GM21367 (cell line): ENCODE results near the gene C1QTNF3.
"Not testable (repeated sequence)": the region's sequence is repeated elsewhere in the genome, so short reads cannot be mapped to it uniquely, and the experiment has no call there.

ENCODE experiments used
- ATAC-seq: cut with Tn5 transposase; IDR thresholded peaks from one replicate; pipeline ENCODE4 v1.9.1; 2021; ENCODE audit not compliant: unreplicated experiment

C1QTNF3 gene

DNA sequence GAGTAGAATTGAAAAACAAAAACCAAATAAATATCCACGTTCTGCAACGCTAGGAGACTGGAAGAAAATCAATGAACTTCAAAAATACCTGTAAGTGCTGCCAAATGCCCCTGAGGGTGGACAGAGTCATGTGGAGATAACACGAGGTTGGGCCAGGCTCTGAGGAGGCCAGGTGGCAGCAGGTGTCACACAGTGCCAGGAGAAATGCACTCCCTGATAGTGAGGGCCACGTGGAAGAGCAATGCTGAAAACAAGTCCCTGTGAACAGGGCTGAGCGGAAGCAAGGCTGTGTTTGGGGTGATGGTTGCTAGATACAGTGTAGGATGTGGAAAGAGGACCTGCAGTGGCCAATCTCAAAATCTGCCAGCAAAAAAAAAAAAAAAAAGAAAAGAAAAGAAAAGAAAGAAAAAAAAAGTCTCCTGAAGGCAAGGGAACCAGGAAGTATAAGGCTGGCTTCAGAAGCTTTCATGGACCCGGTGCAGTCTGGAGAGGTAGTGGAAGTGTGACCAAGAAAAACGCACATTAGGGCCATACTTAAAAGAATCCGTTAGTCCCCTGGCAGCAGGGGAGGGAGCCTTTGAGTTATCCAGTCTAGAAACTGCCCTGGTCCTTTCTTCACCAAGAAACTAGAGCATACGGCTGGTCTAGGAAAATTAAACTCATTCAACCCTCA is 16.8 kb downstream of the C1QTNF3 start:
- ATAC-seq = no peak

DNA sequence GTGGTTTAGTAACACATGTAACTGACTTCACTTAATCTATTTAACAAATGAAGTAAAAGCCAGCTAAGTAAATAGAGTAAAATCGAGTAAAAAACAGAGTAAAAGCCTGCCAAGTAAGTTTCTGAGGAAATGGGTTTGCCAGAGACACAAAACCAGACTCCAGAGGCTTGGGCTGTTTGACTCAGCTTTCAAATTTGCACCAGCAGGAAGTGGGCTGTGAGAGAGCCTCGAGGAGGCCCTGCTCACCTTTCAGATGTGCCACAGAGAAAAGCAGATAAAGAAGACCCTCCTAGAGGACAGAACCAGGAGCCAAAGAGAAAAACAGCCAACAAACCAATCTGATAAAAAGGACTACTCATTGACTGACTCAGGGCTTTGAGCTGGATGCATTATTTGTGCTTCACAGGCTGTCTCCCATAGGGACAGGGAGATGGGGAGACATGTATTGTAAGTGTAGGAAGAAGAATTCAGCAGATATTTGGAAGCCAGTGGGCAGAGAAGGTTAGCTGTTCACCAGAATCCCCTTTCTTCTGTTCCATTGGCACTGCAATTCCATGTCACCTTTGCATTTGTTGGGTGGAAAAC is 20.8 kb downstream of the C1QTNF3 start:
- peak; percentile 90 for ATAC-seq

DNA sequence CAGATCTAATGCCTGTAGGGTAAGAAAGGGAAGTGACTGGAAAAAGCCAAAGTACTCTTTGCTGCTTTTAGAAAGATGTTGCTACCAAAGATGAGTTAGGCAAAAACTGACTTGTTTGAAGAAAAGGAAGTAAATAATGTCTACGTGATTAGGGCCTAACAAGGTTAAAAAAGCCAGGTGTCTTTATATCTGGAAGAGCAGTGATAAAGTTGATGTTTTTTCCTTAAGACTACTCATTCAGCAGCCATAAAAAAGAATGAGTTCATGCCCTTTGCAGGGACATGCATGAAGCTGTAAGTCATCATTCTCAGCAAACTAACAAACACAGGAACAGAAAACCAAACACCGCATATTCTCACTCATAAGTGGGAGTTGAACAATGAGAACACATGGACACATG is 21.7 kb downstream of the C1QTNF3 start:
- no peak for ATAC-seq

DNA sequence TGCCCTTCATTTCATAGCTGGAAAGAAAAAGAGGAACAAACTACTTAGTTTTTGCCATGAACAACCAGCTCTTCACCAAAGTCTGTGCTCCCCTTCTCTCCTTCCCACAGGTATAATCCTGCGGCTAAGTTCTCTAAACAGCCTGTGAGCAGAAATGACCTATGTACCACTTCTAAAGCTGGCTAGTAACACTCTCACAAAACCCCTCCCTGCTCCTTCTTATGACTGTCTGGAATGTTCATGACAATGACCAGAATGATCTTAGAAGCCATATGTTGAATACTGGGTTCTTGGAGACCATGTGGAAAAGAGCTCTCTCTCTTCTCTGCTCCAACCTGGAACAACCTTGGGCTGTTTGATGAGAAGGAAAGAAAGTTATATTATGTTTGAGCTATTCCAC is 22.3 kb downstream of the C1QTNF3 start:
- no peak for ATAC-seq

DNA sequence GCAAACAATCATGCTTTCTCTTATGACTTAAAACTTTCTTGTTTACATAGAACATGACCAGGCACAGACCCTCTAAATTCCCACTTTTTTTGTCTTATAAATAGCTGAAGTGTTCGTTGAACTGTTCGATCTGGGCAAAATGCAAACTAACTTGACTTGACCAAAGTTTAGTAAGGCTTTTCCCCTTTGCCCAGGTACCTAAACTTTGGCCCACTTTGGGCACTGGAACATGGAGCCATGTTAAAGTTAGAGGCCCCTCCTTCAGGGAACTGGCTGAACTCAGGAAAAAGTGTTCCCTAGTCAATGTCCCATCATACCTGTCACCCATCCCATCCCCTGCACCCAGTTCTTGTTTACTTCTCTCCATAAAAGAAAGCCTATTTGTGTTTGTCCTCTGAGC is 25.8 kb downstream of the C1QTNF3 start:
- ATAC-seq = no peak

DNA sequence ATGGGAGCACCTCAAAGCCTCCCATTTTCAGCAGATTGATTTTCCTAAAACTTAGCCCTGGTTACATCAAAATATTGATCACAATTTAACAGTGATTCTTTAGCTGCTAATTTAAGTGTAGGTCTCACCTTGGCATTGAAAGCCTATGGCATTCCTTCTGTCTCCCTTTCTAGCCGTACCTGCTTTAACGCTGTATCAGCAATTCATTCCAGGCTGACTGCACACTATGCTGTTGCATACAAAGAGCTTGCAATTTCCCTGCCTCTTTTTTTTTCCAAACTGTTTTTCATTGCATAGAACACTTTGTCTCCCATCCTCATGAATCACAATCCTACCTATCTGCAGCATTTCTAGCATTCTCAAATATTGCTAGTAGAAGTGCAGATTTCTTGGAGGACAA is 26.3 kb downstream of the C1QTNF3 start:
- no peak for ATAC-seq

DNA sequence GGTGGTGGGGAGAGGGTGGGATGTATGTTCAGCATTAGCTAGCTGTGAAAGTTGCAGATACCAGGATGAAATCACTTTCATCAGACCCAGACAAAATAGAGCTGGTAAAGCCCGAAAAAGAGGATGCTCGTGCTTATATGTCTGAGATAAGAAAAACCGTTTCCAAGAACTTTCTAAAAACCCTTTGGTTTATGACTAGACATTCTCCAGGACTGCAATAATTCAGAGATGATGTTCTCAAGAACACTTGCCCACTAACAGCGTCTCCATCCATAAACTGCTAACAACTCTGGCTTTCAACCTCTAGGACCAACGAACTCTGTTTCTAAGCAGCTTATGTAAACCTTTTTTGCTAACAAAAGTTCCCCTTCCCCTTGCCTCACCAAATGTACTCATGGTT is 26.8 kb downstream of the C1QTNF3 start:
- ATAC-seq = no peak

DNA sequence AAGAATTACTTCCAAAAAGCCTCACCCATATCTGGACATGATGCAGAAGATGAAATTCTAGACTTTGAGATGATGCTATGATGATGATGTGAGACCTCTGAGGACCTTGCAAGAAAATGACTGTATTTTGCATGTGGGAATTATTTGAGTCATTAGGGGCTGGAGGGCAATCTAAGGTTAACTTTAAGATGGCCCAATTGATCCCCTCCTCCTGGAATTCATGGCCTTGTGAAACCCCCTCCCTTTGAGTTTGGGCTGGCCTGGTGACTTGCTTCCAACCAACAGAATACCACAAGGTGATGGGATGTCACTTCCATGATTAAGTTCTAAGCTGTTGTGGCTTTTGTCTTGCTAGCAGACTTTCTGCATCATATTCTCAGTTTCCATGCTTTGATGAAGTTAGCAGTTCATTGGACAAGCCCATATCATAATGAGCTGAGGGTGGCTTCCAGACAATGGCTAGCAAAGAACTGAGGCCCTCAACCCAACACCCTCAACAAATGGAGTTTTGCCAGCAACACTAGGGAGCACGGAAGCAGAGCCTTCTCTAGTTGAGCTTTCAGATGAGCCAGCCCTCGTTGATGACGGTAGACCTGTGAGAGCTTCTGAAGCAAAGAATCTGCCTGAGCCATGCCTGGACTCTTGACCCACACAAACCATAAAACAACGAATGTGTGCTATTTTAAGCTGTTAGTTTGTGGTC is 27.7 kb downstream of the C1QTNF3 start:
- no peak for ATAC-seq

DNA sequence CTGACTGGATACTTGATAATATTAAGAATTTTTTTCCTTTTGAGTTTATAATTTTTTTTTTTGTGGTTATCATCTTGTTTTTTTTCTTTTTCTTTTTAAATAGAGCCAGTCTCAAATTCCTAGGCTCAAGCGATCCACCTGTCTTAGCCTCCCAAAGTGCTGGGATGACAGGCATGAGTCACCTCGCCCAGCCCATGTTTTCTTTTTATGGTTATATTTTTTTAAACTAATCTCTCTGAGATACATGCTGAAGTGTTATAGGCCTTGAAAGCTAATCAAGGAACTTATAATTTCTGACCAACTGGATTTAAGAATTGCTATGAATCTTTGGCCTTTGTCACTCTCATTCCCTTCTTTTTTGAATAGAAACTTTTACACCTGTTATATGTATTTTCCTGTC is 28.4 kb downstream of the C1QTNF3 start:
- no peak for ATAC-seq

DNA sequence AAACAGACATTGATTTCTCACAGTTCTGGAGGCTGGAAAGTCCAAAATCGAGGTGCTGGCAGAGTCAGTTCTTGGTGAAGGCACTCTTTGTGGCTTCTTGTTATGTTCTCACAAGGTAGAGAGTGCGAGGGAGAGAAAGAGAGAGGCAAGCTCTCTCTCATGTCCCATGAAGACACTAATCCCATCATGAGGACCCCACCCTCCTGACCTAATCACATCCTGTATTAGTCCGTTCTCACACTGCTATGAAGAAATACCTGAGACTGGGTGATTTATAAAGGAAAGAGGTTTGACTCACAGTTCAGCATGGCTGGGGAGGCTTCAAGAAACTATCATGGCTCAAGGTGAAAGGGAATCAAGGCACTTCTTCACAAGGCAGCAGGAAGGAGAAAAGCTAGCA is 29.5 kb downstream of the C1QTNF3 start:
- ATAC-seq = no peak

DNA sequence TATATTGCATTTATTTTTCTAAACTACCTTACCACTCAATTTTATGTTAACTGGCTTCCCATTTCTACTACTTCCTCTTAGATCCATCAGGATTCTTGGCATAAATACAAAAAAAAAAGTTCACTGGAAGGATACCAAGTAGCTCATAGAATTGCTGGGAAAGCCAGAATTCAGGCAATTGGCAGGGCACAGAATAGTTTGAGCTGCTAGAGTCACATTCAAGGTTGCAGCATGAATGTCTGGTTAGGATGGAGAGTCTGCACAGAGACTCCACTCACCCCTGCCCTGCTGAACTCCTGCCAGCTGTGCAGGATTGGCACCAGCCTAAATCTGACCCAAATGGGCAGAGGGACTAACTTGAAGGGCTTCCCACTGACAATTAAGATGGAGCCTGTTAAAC is 30.2 kb downstream of the C1QTNF3 start:
- ATAC-seq = no peak

DNA sequence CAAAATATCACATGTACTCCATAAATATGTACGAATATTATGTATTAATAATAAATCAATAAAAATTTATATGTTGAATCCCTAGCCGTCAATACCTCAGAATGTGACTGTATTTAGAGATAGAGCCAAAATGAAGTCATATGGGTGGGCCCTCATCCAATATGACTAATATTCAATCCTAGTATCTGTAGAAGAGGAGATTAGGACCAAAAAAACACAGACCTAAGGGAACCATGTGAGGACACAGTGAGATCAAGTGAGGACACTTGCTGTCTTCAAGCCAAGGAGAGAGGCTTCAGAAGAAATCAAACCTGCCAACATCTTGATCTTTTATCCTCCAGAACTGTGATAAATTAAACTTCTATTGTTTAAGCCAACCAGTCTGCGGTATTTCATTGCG is 31.5 kb downstream of the C1QTNF3 start:
- no peak for ATAC-seq

DNA sequence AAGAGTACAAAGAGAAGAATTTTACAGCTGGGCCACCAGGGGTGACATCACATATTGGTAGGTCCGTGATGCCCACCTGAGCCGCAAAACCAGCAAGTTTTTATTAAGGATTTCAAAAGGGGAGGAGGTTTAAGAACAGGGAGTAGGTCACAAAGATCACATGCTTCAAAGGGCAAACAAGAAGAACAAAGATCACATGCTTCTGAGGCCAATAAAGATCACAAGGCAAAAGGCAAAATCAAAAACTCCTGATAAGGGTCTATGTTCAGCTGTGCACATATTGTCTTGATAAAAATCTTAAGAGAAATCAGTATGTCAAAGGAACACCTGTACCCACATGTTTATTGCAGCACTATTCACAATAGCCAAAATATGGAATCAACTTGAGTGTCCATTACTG is 32.9 kb downstream of the C1QTNF3 start:
- not testable (repeated sequence) for ATAC-seq

DNA sequence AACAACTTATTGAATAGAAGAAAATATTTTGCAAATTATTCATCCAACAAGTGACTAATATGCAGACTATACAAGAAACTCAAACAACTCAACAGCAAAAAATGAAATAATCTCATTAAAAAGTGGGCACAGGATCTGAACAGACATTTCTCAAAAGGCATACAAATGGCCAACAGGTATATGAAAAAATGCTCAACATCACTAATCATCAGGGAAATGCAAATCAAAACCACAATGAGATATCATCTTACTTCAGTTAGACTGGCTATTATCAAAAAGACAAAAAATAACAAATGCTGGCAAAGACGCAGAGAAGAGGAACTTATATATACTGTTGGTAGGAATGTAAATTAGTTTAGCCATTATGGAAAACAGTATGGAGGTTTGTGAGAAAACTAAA is 33.4 kb downstream of the C1QTNF3 start:
- no peak for ATAC-seq

DNA sequence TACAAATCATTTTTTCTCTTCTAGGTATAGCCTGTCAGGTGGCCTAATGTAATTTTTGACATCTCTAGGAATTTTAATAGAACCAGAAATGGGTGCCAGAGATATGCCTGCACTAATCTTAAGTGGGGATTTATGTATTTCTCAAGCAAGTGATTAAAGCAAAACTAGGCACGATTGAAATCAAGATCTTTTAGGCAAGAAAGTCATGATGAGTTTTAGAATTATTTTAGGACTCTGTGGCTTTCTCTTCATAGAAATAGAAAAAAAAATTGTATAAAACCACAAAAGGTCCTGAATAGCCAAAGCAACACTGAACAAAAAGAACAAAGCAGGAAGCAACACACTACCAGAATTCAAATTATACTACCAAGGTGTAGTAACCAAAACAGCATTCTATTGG is 34.2 kb downstream of the C1QTNF3 start:
- no peak for ATAC-seq

DNA sequence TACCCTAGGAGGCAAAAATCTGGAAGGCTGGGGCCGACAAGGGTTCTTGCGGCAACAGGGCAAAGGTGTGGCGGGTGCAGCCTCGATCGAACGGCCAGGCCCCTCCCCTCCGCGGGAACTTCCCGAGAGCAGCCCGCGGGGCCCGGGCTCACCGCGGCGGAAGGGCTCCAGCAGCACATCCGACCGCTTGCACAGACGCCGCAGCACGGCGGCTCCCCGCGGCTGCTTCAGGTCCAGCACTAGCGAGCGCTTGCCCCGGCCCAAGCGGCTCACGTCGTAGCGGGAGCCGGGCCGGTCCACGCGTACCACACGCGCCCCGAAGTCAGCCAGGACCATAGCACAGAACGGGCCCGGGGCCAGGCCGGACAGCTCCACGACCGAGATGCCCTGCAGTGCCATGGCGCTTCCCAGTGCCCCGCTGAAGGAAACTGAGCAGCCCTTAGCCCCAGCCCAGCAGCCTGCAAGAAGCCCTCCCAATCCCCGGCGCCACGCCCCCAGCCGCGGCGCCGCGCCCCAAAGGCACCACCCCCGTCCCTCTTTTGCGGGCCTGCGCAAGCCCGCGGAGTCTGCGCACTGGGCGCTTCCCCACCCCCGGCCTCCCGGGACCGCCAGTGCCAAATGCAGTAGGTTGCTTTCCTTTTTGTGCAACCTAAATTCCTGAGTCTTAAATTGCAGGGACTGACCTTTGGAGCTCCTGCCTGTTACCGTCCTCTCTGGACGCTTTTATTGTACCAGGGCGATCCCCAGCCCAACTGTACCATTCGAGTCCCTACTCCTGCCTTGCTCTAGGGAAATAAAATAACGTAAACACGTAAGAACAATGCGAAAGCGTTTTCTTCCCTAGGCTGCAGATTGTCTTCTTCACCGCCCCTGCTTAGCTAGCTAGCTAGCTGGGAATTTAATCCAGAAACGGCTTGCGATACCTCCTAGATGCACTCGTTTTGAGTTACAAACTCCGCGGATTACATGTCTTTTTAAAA is 35.1 kb downstream of the C1QTNF3 start, which contains the start of gene AMACR:
Gene AMACR (minus strand): TSS at position 430 of the 980 bp plus-strand sequence. CDS start 31 bp downstream, at position 399.
- peak; percentile 90 for ATAC-seq

DNA sequence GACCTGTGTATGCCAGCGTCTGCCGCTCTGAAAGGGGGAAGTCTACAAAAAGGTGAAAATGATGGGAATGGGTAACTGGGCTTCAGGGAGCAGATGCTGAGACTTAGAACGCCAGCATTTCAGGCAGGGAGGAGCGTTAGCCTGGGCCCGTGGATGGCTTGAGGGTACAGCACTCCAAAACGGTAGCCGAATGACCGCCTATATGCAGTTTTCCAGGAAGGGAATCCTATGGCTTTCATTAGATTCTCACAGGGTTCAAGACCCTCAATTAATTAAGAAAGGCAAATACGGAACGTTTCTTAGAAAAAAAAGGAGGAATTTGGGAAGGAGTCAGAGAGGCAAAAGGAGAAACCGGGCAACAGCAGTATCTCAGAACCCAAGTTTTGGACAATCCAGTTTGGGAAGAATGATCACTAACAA is 35.8 kb downstream of the C1QTNF3 start:
- ATAC-seq = no peak

DNA sequence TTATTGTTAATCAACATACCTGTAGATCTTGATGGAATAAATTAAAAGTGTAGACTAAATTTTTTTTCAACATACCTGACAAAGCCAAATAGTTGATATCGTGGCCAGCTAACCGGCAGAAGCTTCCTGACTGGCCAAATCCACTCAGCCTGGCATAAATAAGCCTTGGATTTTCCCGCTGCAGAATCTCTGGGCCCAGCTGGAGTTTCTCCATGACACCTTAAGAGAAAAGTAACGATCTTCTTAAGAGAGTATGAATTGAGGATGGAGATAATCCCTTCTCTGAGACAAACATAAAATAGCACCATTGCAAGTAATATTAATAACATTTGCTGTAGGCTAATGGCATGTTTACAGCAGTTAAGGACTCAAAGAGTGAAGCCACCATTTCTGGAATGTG is 37.3 kb downstream of the C1QTNF3 start:
- ATAC-seq = no peak

DNA sequence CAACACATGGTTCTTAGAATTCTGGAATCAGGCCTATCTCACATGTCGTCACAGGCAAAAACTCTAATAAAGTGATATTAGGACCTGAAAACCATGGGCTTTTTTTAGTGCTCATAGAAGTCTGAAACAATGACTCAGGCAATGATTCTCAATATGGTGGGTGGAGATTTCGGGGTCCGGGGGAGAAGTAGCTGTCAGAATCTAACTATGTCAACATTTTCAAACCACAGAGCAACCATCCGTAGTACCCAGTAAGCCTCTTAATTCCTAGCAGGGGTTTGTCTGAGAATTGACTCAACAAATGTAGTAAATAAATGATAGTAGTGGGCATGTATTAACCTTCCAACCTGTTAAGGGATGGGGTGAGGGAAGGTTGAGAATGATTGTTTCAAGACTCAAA is 37.8 kb downstream of the C1QTNF3 start:
- ATAC-seq = no peak

DNA sequence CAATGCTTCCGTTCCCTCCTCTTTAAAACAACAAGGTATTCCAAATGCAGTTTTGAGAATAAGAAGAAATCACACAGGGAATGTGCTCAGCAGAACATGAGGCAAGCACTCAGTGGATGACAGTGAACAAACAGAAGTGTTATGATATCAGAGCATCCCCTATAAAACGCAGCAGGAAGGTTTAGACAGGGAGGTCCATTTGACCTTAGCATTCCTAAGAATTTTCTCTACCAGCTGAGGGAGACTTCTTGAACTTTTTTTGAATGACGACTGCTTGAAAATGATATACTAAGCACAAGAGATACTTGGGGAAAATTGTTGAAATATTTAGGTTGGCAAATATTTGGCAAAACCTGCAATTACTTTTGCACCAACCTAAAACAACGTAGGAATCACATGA is 39.1 kb downstream of the C1QTNF3 start:
- ATAC-seq = no peak

DNA sequence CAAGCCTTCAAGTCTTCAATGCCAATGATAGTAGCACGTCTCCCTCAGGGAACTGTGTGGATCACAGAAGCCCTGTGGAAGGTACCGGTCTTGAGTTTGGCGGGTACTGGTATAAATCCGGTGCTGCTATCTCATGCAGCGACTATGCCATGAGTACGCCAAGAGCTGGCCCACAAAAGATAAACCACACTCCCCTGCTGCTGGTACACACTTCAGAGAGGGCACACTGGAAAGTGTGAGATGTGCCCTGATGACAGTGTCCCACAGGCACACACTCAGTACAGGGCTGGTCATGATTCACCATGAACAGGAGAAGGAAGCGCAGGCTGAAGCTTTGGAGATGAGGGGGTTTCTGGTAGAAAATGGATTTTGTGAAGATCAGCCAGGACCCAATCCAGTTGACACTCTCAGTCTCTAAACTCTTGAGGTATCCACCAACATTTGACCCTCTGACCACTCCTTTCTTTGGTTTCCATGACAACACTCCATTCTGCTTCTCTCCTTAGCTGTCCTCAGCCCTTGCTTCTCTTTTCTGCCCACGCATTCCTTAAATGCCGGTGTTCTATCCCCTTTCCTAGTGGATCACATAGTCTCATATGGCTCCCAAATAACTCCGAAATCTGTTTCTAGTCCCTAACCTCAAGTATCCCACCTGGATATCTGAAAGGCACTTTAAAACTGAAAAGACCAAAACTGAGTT is 40.2 kb downstream of the C1QTNF3 start:
- ATAC-seq = no peak
